ENCODE results near the gene IRF2BPL.

DNA sequence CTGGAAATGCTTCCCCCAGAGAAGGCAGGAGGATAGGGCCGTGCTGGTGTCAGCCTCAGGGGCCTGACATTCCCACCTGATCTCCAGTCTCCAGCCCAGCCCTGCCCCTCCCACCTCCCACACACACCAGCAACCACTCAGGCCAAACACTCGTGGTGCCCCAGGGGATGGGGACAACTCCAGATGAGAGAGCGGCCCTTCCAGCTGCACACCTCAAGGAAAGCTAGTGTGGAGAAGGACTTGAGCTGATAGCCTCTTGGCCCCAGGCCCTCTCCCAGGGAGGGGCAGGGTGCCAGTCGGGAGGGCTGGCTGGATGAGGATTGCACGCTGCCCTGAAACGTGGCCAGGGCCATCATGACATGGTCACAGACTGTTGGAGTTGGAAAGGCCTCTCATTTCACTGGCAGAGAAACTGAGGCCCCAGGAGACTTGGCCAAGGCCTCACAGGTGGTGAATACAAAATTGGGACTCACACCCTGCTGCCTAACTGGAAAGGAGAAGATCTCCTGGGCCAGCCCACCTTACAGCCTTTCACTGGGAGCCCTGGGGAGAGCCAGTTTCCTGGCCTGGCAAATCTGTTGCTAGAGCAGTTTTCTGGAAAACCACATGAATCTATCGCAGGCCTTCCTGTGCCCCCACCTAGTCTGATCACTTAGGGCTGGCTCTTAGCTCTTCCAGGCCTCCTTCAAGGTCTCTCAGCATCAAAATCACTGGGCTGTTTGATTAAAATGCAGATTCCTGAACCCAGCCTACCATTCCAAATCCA is 52.1 kb downstream of the IRF2BPL start:
- TF ChIP-seq, protein P1, sequence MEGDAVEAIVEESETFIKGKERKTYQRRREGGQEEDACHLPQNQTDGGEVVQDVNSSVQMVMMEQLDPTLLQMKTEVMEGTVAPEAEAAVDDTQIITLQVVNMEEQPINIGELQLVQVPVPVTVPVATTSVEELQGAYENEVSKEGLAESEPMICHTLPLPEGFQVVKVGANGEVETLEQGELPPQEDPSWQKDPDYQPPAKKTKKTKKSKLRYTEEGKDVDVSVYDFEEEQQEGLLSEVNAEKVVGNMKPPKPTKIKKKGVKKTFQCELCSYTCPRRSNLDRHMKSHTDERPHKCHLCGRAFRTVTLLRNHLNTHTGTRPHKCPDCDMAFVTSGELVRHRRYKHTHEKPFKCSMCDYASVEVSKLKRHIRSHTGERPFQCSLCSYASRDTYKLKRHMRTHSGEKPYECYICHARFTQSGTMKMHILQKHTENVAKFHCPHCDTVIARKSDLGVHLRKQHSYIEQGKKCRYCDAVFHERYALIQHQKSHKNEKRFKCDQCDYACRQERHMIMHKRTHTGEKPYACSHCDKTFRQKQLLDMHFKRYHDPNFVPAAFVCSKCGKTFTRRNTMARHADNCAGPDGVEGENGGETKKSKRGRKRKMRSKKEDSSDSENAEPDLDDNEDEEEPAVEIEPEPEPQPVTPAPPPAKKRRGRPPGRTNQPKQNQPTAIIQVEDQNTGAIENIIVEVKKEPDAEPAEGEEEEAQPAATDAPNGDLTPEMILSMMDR (IDR thresholded peaks at IDR 0.05), result no peak
- TF ChIP-seq POLR2A (IDR thresholded peaks at IDR 0.05), result no peak

All from body of pancreas (tissue), 4 donors.